SIG-M5 (cell line): ENCODE data around the gene HOXB8.

Experiments
- DNase-seq: peaks from one replicate; lab custom pipeline; 2025; lab: John Stamatoyannopoulos, UW

HOXB8 gene

DNA sequence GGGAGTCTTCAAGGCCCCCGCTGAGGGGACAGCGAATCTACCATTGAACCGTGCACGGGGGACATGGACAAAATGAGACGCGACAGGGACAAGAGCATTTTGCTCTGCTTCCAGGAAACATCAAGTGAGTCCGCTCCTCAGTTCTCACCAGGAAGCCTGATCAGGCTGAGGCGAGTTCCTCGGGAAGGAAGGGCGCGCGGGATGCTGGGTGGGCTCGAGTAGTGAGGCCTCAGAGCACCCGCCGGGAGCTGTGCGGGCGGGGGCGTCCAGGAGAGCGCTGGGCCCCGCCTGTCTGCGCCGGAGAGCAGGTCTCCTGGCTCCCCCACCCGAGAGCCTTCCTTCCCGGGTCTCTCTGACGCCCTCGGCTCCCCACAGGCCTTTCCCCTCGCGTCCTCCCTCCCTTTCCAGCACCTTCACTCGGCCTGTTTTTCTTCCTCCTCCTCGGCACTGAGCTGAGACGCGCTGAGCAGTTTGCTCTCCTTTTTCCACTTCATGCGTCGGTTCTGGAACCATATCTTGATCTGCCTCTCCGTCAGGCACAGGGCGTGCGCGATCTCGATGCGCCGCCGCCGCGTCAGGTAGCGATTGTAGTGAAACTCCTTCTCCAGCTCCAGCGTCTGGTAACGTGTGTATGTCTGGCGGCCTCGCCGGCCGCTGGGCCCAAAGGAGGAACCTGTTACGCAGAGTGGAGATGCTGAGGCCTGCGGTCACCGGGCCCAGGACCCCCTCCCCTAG is 18.9 kb downstream of the HOXB8 start:
- no peak for DNase-seq

DNA sequence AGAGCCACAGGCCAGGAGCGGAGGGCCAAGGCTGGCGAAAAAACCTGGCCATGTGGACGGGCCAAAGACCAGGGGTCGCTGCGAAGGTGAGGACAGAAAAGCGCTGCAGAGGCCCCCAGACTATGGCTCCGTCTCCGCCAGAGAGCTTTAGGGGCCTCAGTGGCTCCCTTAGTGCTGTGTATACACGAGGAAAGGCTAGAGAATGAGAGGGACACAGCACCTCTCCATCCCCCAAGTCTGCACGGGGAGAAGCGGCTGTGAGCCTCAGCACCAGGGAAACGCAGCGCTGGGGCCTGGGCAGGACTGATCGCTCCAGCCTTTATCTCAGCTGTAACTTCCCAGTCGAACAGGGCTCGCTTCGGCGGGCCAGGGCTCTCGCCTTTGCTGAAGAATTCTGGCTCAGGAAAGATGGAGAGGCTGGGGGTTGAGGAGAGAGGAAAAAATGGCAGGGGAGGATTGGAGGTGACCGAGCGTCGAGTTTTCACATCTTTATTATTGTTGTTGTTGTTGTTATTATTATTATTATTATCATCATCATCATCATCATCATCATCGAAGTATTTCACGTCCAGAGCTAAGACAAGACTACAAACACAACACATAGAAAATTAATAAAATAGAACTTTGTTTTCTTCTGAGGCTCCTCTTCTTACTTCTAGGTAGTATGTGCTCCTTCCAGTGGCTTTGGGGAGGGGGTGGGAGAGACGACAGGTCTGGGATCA is 19.7 kb downstream of the HOXB8 start:
- DNase-seq, result no peak

DNA sequence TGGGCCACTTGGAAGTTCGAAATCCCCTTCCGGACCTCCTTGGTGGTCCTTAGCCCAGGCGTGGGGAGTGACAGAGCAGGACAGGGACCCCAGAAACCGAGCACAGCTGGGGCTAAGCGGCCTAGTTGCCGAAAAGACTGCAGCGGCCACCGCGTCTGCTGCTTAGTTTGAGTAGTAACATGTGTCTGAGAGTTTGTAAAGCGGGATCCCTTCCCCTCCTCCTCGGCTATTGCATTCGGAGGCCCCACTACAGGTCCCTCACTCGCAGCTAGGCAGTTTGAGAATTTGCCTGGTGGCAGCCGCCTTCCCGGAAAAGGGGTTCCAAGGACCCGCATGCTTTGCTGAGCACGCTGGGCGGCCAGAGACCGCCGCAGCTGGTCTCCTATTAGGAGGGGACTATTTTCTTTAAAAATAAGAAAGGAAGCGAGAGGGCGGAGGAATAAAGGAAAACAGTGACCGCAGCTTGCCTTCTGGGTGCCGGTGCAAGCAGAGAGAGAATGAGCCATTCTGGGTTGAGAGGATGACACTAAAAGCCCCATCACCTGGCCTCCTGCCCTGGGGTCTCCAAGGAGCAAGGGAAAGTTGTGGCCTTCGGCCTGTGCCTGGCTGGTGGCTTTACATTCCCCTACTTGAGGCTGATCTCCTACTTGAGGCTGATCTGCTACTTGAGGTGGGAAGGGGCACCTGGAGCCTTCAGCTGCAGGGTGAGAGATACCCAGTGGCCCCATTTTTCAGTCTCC is 20.4 kb downstream of the HOXB8 start:
- no peak for DNase-seq

DNA sequence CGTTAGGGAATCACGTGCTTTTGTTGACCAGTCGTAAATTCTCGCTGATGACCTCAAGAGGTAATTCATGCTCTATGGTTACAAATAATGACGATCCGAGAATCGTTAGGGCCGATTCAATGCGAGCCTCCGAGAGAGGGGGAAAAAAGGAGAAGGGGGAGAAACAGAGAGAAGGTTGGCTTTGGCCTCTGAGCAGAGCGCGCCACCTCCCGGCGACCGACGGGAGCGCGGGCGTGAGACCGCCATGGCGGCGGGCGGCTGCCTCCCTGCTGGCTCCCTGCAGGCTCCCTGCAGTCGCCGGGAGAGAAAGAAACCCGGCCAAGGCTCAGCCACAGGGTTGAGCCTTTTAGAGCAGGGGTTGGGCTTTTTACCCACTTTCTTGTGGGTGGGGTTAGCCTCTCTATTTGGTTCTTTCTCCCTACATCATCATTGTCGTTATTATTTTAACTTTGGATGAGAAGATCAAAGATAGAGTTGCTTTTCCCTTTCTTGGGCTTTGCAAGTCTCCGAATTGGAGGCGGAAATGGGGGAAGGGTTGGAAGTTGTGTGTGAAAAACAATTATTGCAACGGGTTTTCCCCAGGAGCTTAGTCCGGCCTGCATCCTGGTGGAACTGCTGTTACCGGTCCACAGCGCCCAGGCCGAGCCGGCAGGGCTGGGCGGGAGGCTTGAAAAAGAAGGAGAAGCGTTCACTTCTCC is 21.1 kb downstream of the HOXB8 start:
- no peak for DNase-seq

DNA sequence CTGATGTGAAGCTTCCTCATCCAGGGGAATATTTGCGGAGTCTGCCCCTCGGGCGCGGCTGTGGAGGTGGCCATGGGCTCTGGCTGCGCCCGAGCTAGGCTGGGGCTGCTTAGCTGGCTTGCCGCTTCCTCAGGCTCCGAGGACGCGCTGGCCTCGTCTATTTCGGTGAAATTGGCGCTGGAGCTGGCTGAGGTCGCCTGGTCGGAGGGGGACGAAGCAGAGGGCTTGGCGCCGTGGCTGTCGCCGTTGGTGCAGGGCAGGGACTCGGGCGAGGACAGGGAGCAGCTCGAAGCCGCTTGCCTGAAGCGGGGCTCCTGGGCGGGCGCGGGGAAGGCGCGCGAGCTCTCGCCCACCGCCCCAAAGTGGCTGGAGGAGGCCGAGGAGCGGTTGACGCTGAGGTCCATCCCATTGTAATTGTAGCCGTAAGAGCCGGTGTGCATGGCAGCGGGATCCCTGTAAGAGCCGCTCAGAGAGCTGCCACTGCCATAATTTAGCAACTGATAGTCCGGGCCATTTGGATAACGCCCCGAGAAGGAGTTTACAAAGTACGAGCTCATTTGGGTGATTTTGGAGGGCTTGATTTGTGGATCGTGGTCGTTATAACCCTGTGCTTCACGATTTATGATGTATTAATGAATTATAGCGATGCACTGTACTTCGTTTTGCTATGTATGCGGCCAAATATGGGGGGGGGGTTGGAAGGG is 21.8 kb downstream of the HOXB8 start, which contains the start of gene HOXB5:
Gene HOXB5, minus strand, starts transcription at position 654 of the 704 bp plus-strand sequence. Its CDS starts 97 bp downstream, at position 557.
- no peak for DNase-seq

DNA sequence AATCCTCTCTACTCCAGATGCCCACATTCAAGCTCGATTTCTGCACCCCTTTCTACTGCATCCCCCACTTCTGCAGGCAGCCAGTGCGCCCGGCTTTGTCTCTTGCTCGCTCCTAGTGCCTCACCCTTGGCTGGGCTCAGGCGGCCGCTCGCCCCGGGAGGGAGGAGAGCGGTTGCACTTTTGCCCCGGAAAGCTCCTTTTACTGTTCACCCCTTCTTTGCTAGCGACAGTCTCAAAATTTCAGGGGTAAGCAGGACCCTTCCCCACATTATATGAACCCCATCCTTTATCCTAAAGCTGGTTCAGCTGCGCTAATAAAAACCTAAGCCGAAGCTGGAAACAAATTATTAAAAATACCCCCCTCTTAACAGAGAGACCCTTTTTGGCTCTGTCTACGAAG is 22.5 kb downstream of the HOXB8 start:
- DNase-seq, result no peak

DNA sequence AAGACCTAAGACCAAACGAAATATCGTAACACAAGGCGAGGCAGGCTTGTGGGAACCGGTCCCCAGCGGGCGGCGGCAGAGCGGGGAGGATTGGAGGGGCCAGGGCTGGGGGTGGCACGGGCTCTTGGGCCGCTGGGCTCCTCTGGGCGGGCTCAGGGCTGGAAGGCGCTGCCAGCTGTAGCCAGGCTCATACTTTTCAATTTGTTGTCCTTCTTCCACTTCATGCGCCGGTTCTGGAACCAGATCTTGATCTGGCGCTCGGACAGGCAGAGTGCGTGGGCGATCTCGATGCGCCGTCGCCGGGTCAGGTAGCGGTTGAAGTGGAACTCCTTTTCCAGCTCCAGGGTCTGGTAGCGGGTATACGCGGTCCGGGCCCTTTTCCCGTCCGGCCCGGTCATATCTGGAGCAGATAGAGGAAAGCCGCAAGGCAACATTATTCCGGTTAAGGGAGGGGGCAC is 23.0 kb downstream of the HOXB8 start:
- DNase-seq, result no peak

DNA sequence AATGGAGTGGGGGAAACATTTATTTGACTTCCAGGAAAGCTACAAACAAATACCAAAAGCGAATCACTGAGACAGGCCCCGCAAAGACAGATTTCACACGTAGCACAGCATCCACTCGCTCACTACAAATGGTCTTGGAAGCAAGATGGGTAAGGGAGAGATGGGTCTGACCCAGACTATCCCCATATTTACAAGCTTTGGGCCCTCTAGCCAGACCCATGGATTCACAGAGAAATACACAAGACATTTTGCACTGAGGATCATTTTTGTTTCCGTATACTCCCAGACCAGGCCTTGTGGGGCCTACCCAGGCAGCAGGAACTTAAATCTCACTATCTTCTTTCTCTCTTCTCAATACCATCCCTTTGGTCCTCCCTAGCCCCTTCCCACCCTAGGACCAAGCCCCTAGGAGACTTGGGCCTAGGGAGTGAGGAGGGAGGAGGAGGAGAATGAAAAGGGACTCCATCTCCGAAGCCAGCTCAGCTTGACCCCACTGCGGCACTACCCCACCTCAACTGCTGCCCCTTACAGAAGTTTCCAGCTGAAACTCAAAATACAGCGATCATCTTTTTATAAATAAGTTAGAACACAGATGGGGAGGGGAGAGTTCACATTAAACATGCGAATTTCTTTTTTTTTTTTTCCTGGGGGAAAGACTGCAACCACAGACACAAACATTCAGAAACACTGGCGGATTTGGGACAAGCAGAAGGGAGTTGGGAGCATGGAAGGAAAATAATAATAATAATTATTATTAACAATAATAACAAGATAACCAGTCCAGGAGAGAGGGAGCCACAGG is 23.6 kb downstream of the HOXB8 start:
- DNase-seq, result no peak

DNA sequence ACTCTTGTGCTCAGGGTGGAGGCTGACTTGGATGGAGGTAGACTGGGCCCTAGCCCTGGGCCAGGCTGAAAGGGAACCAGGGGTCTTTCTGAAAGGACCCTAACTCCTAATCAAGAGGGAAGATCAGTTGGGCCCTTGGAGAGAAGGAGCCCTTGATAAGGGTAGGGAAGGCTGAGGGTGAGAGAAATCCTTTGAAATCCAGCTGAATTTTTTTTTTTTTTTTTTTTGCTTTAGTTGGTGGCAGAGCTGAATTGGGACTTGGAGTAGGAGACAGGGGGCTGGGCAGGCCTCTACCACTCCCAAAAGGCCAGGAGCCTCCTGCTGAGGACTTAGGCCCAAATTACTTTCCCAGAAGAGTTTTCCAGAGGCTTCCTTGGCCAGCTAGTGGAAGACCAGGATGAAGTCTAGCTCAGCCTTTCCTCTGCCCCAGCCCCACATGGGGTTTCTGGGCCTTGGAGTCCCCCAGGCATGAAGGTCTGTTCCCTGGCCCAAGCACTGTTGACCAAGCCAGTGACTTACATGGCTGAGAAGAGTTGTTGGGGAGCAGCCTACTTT is 24.4 kb downstream of the HOXB8 start:
- DNase-seq, result no peak

DNA sequence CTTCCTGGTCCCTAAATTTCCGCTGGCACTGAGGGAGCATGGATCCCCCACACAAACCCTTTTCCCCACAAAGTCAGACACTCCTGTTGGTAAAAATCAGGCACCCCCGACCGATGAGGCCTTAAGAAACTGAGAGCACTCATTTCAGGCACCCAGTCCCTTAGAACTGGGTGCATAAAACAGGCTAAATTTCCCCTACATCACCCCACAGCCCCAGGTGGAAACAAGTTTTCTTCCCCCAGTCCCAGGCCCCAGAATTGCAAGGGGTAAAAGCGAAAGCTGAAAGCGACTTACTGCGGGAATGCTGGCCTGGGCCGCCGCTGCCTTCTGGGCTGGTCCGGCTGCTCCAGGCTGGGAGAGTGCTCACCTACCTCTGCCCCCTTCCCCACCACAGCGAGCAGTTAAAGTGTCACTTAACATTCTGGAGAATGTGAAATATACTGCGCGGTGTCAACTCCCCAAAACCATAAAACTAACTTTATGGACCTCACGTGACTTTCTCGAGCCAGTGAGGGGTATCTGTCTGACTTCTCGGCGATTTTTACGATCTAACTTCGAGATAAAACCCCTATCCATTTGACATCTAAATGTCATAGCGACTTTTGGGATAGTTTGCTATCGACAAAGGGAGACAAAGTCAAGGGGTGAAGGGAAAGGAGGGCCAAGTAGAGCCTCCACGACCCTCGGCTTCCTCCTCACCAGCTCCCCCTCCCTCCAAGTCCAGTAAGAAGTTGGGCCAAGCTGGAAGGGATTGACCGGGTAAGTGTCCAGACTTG is 25.1 kb downstream of the HOXB8 start, which contains the start of gene HOXB3:
Gene HOXB3, minus strand, starts transcription at position 411 of the 776 bp plus-strand sequence. CDS start 37,767 bp downstream, outside the sequence.
- no peak for DNase-seq

DNA sequence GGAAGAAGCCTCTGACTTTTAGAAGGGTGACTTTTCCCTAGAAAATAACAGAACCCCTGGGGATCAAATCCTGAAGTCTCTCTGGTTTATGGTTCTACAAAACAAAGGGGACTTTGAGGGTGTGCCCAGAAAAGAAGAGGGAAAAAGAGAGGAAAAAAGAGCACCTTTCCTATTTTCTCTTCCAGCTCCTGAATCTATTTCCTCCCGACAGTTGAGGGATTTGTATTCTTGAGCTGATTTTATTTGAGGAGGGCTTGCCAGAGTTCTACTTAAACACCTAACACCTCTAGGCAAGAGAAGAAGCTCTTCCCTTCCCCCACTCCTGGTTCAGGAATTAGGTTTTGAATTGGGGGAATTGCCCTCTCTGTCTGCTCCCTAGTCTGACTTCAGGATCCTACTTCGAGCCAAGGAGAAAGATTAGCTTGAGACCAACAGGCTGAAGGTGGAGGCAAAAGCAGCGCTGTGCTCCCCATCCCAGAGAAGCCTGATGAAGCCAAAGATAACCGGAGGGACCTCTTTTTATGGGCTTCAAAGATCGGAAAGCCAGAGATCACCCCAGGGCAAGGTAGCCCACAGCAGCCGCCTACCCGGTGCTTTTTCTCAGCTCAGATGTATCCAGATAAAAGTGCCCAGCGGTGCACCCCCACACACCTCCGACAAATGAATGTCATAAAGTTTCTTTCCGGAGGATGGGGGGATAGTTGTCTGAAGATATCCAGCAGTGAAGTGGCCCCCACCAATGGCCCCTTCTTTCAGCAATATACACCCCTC is 25.8 kb downstream of the HOXB8 start:
- DNase-seq, result no peak

DNA sequence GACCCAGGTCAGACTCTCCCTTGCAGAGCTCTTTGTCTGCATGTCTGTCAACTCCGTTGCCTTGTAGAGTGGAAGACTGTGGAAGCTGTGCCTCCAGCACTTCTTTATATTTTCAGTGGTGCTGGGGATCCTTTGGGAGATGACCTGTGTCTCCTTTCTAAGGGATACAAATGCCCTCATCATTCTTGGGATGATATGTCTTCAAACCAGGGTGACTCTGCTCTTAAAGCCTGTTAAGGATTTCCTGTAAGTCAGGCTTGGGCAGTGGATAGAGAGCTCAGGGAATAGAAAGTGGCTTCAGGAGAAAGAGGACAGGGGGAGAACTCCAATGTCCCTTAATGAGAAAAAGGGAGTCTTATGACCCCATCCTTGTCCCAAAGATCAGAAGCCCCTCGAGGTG is 26.6 kb downstream of the HOXB8 start:
- no peak for DNase-seq

DNA sequence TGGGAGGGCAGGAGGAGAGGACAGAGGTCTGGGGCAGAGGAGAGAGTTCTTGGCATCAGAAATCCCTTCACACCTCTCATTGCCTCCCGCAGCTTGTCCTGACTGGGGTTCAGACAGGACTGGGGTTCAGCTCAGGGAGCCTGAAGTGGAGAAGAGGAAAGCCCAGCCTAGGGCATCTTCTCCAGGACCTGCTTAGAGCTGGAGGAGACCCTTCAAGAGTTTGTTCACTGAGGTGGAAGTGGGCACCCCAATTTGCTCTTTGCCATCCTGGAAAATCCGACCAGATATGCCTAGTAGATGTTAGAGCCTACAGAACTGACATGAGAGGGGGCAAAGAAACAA is 27.0 kb downstream of the HOXB8 start:
- no peak for DNase-seq

DNA sequence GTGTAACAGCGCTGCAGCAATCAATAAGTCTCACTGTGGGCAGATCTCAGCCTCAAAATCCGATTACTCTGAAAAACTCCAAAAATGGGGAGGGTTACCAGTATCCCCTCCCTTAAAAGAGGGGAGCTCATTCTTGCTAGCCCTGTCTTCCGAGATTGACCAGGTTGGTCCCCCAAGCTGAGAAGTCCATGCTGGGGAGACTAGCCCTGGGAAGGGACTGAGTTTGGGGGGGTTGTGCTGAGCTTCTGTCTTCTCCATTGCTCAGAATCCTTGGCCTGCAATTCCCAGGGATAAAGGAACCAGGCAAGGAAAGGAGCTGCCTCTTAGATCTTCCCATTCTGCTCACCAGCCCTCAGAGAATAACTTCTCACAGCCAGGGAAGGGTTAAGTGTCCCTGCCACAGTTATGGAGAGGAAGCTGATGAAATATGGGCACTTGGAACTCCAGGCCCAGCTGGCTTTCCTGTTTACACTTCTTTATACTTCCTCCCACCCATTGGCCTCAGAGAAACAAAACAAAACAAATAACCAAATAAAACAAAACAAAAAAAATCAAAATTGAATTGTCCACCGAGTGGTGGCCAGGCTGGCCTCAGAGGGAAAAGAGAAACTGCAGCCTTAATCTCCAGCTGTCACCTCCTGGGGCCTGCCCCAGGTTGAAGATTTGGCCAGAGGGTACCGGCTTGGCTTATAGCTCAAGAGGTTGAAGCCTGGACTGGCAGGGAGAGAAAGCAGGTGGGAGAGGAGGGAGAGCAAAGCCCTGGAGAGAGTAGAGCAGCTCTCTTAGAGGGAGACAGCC is 27.6 kb downstream of the HOXB8 start:
- no peak for DNase-seq

DNA sequence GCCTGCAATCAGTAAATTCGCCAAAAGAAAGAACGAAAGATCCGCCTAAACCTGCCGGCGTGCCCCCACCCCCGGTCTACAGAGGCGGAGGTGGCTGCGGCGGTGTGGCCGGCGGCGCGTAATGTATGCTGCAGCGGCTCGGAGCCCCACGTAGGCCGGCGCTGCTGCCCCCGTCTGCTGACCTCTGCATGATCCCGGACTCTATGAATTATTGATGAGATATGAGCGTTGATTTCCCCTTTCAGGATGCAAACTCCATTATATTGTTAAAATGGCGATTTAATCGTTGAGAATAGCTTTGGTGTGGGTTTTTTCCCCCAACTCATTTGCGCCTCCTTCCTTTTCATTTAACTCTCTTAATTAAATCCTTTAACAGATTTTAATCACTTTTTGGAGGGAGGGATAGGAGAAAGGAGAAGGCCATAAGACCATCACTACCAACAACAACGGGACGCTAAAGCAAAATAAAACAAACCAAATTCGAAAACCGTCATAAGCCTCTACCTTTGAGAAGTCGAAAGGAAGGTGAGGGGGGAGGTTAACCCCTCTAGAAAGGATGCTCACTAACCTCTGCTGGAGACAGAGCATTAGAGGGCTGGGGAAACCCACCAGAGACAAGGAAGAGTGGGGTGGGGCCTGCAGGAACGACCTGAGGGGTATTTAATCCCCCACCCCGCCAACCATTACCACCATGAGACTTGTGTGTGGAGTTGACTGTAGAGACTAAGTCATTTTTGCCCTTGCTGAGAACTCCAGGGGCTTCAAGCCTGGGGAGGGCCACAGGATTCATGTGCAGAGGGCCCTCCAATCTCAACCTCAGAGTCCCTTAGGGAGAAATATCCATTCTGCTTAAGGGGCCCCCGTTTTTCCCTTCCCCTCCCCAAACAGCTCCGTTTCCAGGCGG is 28.5 kb downstream of the HOXB8 start:
- no peak for DNase-seq

DNA sequence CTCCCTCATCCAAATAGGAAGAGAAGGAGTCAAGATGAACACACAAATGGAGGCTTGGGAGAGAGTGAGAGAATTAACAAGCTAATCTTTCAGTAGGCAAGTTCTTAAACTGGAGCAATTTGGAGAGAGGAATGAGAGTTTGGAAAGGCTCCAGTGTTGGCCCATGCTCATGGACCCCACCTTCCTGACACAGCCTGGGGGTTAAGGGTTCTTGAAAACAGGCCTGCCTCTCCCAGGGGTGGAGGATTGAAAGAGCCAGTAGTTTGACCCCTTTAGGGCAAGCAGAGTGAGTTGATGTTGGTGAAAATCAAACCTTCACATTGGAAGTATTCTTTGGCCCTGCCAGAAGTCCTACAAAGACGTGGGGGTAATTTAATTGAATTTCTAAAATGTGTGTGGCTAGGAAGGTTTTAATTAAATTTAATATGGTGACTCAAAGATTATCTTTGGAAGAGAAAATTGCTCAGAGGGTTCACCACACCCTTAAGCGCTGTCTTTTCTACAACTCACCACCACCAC is 30.8 kb downstream of the HOXB8 start:
- DNase-seq, result no peak
